PC-3 (cell line): ENCODE results near the gene REEP3.

Experiments used
- CTCF ChIP-seq: fragments of 300-600 bp; sonication (generic); conservative IDR thresholded peaks from 2 replicates; pipeline ENCODE4 v1.5.1; 2017; ENCODE audit warnings: antibody characterized with exemption, low read depth, mild to moderate bottlenecking, low read length
- EZH2 ChIP-seq: fragments of 300-600 bp; sonication (generic); IDR thresholded peaks from one replicate; pipeline ENCODE4 v1.6.1; 2017; ENCODE audit warnings: antibody characterized with exemption, mild to moderate bottlenecking, low read length; ENCODE audit not compliant: unreplicated experiment
- EZH2phosphoT487 ChIP-seq: fragments of 300-600 bp; sonication (generic); IDR thresholded peaks from 2 replicates; pipeline ENCODE4 v1.6.1; 2018; ENCODE audit warnings: mild to moderate bottlenecking, antibody characterized with exemption, low read length, borderline replicate concordance

- TF ChIP-seq EZH2: no peak
- TF ChIP-seq EZH2phosphoT487: no peak
- no peak for TF ChIP-seq CTCF
Observed at GRCh38 chr10:63667596-63668480, 146.6 kb downstream of the REEP3 start.
